Measurements from ENCODE around the gene OR51G1.
"Not testable (repeated sequence)": the region's sequence is repeated elsewhere in the genome, so short reads cannot be mapped to it uniquely, and the experiment has no call there.

OR51G1 gene

GRCh38 chr11:4924239-4924638 is at the start of gene OR51G1:
Gene OR51G1, minus strand, starts transcription at chr11:4924339. Its CDS starts 0 bp downstream, at chr11:4924339.
- no peak for TF ChIP-seq CTCF (IDR thresholded peaks at IDR 0.05; ENCODE audit: insufficient read depth, low read depth, low read length, missing control alignments)
- DNase-seq (ENCODE audit: low read depth), result no peak
- H3K4me3 ChIP-seq (ENCODE audit: low read length), result no peak within 1 kb of the TSS

- TF ChIP-seq CTCF (IDR thresholded peaks at IDR 0.05; ENCODE audit: insufficient read depth, low read depth, low read length, missing control alignments), result no peak
Observed at GRCh38 chr11:4962816-4963215, 38.7 kb upstream of the OR51G1 start.

GRCh38 chr11:4960877-4961276 is 36.7 kb upstream of the OR51G1 start:
- TF ChIP-seq CTCF (IDR thresholded peaks at IDR 0.05; ENCODE audit: insufficient read depth, low read depth, low read length, missing control alignments), result no peak
- no peak overlapping the region for H3K4me3 ChIP-seq (ENCODE audit: low read length)
- peak; percentile 1 for DNase-seq (ENCODE audit: low read depth)

More at GRCh38 chr11:4962816-4963215, 38.7 kb upstream of the OR51G1 start:
- no peak for DNase-seq (ENCODE audit: low read depth)
- no peak overlapping the region for H3K4me3 ChIP-seq (ENCODE audit: low read length)

GRCh38 chr11:4957396-4957795 is 33.3 kb upstream of the OR51G1 start:
- no peak overlapping the region for H3K4me3 ChIP-seq (ENCODE audit: low read length)
- no peak for DNase-seq (ENCODE audit: low read depth)
- no peak for TF ChIP-seq CTCF (IDR thresholded peaks at IDR 0.05; ENCODE audit: insufficient read depth, low read depth, low read length, missing control alignments)

GRCh38 chr11:4955613-4956012 is 31.5 kb upstream of the OR51G1 start, which contains the start of gene OR51A2:
Gene OR51A2, minus strand, starts transcription at chr11:4955713. Its CDS starts 0 bp downstream, at chr11:4955713.
- DNase-seq (ENCODE audit: low read depth); H3K4me3 ChIP-seq (ENCODE audit: low read length): not testable (repeated sequence)

- no peak within 1 kb of the TSS for H3K4me3 ChIP-seq (ENCODE audit: low read length)
- no peak for TF ChIP-seq CTCF (IDR thresholded peaks at IDR 0.05; ENCODE audit: insufficient read depth, low read depth, low read length, missing control alignments)
- DNase-seq (ENCODE audit: low read depth), result no peak
Observed at GRCh38 chr11:4947505-4947904, 23.4 kb upstream of the OR51G1 start, which contains the start of gene OR51A4. Gene OR51A4, minus strand, starts transcription at chr11:4947605. Its CDS starts 505 bp downstream, at chr11:4947100.

- no peak for TF ChIP-seq CTCF (IDR thresholded peaks at IDR 0.05; ENCODE audit: insufficient read depth, low read depth, low read length, missing control alignments)
- DNase-seq (ENCODE audit: low read depth), result no peak
Observed at GRCh38 chr11:4936745-4937144, 12.6 kb upstream of the OR51G1 start.

More at GRCh38 chr11:4936745-4937144, 12.6 kb upstream of the OR51G1 start:
- no peak overlapping the region for H3K4me3 ChIP-seq (ENCODE audit: low read length)
